Amniotic epithelial cell (primary cell): Measurements from ENCODE around the gene CENPT.
"Not testable (repeated sequence)": the region's sequence is repeated elsewhere in the genome, so short reads cannot be mapped to it uniquely, and the experiment has no call there.

Source experiments
- DNase-seq: peaks from one replicate; pipeline ENCODE4 v3.0.0-alpha.2; 2010; ENCODE audit warnings: low read depth

The CENPT gene

DNA sequence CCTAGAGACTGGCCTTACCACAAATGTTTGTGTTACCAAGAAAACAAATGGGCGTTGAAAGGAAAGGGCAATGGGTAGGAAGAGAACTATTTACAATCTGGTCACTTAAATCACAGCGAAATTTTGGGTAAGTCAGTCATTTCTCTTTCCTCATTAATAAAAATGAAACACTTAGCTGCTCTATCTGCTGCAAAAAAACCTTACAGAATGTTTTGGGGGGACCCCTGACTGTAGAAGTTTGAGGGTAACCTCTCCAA is 1.5 kb downstream of the CENPT start:
- DNase-seq, result no peak

DNA sequence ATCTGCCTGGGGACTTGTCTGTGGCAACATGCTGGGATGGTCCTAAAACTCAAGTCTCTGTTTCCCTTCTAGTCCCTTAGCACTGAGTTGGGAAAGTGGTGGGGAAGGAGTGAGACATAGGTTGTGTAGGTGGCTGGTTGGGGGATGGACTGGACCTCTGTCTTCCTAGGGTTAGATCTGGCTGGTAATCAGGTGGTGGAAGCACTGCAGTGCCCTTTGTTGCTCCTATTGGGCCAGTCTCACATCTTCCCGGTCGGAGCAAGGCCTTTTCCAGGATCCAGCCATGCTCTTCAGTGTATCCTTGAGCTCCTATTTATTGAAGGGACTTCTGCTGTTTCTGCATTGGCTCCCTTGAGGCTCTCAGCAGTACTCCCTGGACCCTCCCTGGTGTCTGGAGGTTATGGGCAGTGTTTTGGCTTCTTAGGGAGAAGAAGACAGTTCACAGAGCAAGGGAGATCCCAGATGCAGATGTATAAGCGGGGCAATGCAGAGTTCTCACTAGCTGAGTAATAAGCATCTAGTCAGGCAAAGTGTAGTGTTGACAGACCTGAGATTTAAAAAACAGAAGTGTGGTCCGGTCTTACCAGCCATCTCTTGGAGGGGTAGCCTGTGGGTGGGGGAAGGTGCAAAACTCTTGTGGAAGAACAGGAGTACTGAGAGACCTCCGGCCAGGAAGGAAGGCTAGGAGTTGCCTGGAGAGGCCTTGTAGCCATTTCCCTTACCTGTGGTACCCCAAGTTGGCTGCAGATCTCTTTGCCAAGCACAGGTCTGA is 2.0 kb downstream of the CENPT start:
- no peak for DNase-seq

DNA sequence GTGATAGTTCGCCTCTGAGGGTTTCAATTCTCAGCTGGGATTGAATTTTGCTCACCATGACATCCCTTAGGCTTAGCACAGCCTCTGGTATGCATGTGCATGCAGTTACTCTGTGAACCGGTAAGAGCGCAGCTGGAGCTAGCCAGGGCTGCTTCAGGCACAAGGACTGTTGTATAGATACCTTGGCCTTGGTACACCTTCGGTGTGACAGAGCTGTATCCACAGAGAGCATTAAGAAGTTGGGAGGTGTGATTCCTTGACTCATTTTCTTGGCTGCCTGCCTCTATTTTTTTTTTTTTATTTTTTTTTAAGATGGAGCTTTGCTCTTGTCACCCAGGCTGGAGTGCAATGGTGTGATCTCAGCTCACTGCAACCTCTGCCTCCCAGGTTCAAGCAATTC is 3.0 kb downstream of the CENPT start:
- DNase-seq, result peak; percentile 40

DNA sequence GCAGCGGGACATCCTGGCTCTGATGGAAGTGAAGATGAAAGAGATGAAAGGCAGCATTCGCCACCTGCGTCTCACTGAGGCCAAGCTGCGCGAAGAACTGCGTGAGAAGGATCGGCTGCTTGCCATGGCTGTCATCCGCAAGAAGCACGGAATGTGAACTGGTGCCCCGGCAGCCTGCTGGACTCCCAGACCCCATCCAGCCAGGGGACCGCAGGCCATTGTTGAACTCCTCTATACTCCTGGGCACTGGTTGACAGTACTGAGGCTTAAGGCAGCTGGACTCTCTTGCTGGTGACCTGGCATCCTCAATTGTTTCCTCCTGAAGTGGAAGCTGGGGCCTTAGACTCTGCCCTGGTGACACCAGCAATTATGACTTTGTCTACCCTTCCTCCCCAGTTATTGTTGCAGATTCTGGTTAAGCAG is 4.1 kb downstream of the CENPT start:
- no peak for DNase-seq

DNA sequence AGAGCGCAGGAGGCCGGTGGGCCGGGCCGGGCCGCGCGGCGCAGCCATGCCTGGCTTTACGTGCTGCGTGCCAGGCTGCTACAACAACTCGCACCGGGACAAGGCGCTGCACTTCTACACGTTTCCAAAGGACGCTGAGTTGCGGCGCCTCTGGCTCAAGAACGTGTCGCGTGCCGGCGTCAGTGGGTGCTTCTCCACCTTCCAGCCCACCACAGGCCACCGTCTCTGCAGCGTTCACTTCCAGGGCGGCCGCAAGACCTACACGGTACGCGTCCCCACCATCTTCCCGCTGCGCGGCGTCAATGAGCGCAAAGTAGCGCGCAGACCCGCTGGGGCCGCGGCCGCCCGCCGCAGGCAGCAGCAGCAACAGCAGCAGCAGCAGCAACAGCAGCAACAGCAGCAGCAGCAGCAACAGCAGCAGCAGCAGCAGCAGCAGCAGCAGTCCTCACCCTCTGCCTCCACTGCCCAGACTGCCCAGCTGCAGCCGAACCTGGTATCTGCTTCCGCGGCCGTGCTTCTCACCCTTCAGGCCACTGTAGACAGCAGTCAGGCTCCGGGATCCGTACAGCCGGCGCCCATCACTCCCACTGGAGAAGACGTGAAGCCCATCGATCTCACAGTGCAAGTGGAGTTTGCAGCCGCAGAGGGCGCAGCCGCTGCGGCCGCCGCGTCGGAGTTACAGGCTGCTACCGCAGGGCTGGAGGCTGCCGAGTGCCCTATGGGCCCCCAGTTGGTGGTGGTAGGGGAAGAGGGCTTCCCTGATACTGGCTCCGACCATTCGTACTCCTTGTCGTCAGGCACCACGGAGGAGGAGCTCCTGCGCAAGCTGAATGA is 4.8 kb downstream of the CENPT start:
- DNase-seq, result peak; percentile 49

DNA sequence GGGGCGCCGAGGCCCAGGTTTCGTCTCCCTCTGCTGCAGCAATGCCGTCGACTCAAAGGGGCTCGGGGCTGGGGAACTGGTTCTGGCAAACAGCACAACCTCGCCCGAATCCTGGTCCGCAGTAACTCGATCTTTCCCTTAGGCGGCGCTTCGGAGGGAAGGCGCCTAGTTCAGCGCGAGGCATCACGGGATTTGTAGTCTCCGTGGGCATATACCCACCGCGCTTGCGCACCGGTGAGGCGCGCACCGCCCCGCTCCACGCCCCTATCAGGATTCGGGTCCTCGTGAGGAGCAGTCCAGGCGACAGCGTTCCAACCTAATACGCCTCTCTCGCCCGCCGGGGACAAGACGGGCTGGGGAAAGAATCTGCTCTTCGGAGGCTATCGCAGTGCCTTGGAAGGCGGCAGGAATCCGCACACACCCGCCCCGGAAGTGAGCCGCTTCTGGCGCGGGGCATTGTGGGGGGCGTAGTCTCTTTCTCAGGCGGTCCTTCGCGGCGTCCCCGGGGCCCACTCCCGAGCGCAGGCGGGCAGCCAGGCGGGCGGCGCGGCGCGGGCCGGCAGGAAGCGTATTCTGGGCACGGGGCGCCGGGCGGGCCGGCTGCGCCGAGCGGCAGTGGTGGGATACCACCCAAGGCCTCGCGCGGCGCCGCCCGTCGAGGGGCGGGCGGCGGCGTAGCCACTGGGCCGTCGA is 5.5 kb downstream of the CENPT start, which contains the start of gene THAP11:
THAP11 (plus strand) TSS at position 505 of the 693 bp plus-strand sequence. CDS start 235 bp downstream, outside the sequence.
- DNase-seq, result peak; percentile 89

DNA sequence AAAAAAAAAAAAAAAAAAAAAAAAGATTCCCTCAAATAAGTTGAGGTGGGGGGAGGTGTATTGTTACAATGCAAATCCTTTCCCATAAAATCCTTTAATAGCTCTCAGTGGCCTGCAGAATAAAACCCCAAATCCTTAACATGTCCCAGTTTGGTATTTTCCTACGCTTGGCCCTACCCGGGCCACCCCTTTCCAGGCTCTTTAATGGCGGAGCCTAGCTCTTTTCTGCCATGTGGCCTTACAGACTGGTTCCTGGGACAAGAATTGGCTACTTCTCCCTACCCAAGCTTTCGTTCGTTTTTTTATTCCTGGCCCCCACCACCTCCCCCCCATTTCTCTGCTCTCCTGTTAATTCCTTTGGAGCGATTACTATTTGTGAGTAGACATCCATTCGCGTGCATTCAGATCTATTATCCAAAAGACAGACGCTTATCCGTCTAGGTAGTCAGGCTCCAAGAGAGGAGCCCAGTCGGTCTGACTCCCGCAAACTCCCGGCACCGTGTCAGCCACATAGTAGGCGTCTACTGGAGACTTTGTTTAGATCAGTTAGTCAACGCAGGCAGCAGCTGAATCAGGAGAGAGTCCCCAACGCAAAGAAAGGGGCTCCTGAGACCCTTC is 6.2 kb downstream of the CENPT start:
- no peak for DNase-seq

DNA sequence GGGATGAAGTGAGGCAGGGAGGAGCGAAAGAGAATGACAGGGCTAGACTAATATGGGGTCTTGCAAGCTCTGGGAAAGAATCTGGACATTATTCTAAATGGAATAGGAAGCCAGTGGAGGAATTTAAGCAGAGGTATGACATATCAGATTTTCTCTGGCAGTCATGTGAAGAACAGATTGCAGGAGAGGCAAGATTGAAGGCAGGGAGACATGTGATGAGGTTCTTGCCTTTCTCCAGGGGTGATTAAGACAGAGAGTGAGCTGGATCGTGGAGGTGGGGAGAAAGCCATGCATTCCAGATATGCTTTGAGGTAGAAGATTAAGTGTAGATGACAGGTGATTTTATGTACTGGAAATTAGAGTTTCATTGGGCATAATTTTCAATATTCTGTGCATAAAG is 9.7 kb downstream of the CENPT start:
- DNase-seq, result no peak

DNA sequence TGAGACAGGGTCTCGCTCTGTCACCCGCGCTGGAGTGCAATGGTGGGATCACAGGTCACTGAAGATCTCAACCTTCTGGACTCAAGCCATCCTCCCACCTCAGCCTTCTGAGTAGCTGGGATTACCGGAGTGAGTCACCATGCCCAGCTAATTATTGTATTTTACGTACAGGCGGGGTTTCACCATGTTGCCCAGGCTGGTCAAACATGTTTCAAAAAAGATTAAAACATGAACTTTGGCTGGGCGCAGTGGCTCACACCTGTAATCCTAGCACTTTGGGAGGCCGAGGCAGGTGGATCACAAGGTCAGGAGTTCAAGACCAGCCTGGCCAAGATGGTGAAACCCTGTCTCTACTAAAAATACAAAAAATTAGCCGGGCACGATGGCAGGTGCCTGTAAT is 10.3 kb downstream of the CENPT start:
- DNase-seq, result not testable (repeated sequence)

DNA sequence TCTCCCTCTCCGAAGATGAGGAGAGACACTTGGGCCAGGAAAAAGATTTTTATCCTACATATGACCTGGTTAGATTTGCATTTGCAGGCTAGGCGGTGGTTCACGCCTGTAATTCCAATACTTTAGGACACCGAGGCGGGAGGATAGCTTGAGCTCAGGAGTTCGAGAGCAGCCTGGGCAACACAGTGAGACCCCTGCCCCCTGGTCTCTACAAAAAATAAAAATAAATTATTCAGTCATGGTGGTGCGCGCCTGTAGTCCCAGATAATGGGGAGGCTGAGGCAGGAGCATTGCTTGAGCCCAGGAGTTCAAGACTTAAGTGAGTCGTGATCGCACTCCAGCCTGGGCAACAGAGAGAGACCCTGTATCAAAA is 13.3 kb downstream of the CENPT start:
- DNase-seq, result no peak

DNA sequence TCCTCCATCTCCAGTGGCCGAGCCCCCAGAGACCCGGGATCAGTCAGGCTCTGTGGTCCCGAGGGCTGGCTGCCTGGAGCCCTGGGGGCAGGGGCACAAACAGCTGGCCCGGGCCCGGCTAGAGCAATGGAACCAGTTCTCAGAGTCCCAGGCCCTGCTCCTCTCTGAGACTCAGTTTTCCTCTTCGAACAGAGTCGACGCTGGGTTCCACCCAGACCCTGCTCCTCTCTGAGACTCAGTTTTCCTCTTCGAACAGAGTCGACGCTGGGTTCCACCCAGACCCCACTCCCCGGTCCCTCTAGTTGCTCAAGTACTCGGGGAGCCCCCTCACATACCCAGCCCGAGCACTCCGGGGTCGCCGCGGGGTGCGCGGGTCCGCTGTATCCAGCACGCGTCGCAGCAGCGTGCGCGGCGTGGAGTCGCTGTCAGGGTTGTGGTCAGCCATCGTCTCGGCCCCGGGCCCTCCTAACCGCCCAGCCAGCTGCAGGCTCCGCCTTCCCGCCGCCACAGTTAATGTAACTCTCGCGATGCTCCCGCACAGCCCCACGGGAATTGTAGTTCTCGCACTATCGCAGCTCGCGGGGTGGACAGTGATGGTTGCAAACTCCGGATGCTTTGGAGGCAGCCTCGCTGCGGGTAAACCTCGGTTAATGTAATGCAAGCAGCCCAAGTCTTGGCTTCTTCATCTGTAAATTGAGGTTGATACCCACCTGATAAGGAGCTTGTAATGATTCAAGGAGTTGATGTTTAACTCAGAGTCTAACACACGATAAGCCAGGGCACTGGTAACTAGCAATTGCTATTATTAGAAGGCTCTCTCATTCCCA is 13.9 kb downstream of the CENPT start:
- DNase-seq, result peak; percentile 73

DNA sequence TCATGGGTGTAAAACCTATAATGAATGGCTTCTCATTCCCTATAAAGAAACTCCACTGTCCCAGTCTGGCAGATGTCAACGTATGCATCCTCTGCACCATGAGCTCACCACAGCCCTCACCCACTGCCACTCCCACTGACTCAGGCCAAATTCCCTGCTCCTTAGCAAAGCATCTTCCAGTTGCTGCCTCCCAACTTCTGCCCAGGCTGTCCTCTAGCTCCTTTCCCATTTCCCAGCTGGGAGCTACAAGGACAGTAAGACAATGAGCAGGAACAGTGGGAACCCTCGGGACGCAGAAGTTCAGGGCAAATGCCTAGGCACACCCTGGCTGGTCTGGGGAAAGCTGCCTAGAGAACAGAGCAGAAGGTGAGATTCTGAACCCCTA is 14.5 kb downstream of the CENPT start:
- DNase-seq, result peak; percentile 52

DNA sequence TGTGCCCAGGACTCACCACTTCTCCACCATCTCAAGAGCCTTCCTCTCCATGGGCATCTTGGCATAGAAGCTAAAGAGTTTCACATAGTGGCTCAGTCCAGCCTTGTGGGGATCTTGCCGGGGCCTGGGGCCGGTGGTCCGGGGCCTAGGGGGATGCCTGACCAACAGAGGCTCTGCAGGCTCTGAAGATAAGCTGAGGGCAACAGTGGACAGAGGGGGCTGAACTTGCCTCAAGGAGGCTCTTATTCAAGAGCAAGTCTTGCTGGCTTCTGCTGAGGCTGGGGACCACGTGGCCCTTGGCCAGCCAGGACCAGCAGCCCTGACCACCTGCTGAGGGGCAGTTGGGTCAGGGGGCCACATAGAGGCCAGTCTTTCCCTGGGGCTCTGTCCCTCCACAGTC is 18.8 kb downstream of the CENPT start:
- DNase-seq, result no peak

DNA sequence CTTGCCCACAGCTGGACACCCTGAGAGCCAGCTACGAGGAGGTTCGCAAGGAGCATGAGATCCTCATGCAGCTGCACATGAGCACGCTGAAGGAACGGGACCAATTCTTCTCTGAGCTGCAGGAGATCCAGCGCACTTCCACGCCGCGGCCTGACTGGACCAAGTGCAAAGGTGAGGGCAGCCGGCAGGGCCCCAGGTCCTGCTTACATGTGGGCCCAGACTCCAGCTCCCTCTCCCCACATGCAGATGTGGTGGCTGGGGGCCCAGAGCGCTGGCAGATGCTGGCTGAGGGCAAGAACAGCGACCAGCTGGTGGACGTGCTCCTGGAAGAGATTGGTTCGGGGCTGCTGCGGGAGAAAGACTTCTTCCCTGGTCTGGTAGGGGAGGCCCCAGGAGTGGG is 21.6 kb downstream of the CENPT start:
- DNase-seq, result no peak

DNA sequence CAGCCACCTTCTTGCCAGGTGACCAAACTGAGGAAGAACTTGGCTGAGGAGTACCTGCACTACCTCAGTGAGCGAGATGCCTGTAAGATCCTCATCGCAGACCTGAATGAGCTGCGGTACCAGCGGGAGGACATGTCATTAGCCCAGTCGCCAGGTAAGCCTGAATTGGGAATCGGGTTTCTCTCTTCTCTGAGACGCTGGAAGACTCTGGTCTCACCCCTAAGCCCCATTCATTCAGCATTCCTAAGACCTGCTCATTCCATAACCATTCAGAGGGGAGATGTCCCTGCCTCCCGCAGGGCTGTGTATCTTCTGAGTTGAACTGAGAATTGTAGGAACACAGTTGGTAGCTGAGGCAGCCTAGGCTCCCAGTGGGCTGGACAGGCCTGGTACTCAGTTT is 22.4 kb downstream of the CENPT start:
- no peak for DNase-seq

DNA sequence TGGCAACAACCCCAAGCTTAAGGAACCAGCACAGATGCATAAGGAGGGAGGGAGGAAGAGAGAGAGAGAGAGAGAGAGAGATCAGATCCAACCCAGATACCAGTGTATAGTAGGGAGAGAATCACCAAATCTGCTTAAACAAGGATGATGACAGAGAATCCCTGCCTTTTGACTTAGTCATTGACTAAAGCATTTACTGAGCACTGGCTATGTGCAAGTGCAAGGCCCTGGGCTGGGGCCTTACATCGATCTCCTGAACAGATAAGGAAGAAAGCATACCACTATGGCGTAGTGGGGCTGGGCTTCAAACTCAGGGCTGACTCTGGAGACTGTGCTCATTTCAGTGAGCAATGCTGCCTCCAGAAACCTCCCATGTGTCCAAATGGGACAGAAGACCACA is 25.0 kb downstream of the CENPT start:
- peak; percentile 60 for DNase-seq

DNA sequence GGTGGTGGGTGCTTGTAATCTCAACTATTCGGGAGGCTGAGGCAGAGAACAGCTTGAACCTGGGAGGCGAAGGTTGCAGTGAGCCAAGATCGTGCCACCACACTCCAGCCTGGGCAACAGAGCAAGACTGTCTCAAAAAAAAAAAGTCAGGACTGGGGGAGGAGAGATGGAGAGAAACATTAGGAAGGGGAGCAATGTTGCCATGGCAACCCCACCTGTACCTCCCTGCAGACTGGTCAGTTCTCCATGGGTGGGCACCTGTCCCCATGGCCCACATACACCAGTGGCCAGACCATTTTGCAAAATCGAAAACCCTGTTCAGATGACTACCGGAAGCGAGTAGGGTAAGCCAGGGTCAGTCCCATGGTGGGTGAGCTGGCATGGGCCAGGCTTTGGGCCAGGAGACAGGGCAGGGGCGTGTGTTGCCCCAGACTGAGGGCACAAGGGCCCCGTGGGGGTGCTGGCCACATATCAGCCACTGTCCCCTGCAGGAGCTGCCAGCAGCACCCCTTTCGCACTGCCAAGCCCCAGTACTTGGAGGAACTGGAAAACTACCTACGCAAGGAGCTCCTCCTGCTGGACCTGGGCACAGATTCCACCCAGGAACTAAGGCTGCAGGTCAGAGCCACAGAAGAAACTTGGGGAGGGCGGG is 26.8 kb downstream of the CENPT start:
- no peak for DNase-seq

DNA sequence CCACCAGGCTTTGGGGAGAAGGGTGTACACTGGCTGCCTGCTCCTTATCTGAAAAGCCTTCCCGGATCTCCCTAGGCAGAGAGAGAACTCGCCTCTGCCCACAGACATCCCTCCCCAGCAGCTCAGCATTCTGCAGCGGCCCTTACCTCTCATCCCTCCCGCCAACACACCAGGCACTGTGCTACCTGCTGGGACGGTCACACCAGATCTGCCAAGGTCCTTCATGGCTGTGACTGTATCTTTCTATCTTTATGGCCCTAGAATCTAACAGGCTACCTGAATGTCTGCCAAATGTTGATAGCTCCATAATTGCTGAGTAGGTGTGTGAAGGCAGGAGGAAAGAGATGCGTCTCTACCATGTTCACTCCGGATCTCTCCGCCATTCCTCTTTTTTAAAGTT is 32.9 kb downstream of the CENPT start:
- DNase-seq, result no peak

DNA sequence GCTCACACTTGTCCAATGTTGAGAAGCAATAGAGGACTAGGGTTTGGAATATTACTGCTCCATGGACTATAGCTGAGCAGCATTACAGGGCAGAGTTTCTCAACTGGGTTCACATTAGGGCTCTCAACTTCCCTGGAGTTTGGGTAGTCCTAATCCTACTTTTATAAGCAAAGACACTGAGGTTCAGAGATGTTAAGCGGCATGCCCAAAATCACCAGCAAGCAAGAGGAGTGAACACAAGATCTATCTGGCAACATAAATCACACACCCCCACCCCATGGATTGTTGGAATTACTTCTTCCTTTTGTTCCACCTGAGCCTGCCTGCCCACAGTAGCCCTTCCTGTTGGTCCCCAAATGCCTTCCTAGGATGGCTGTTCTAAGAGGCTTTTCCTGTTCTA is 35.6 kb downstream of the CENPT start:
- no peak for DNase-seq

DNA sequence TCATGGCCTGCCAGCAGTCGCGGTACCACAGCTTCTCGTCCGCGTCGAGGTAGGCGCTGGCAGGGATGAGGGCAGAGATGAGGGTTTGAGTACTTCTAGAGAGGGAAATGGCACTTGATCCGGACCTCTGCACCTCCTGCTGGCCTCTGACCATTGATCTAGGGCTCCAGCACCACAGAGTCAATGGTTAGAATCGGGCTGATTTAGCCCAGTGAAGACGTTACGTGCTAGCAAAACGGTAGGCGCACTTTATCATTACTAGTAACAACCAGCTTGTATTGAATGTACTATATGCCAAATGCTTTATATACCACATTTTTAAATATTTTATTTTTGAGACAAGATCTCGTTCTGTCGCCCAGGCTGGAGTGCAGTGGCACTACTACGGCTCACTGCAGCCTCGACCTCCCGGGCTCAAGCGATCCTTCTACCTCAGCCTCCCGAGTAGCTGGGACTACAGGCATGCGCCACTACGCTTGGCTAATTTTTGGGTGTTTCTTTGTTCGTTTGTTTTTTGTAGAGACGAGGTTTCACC is 40.3 kb downstream of the CENPT start:
- no peak for DNase-seq
